Measurements from ENCODE around the gene BNIP5. TPM values are rescaled to one million over a fixed set of nuclear protein-coding genes. Genes with fewer than 3 reads are reported as not detected.
"Not testable (repeated sequence)": the region's sequence is repeated elsewhere in the genome, so short reads cannot be mapped to it uniquely, and the experiment has no call there.

Gene BNIP5
- total RNA-seq, 1 experiment from 2014 or later: not detected

GRCh38 chr6:36343109-36343680 lies 6.5 kb upstream of the BNIP5 start:
- DNase-seq (ENCODE audit: low read depth): no peak

GRCh38 chr6:36340618-36341454 lies 4.1 kb upstream of the BNIP5 start:
- DNase-seq (ENCODE audit: low read depth): peak; percentile 61

GRCh38 chr6:36340306-36340617 lies 3.6 kb upstream of the BNIP5 start:
- DNase-seq (ENCODE audit: low read depth): no peak

- no peak for DNase-seq (ENCODE audit: low read depth)
Measured at GRCh38 chr6:36339146-36339545, 2.5 kb upstream of the BNIP5 start.

GRCh38 chr6:36338223-36338622 lies 1.5 kb upstream of the BNIP5 start:
- DNase-seq (ENCODE audit: low read depth): not testable (repeated sequence)

- no peak for DNase-seq (ENCODE audit: low read depth)
Measured at GRCh38 chr6:36337814-36338213, 1.1 kb upstream of the BNIP5 start.

GRCh38 chr6:36336208-36336710 lies 429 bp downstream of the BNIP5 start:
- no peak for DNase-seq (ENCODE audit: low read depth)

GRCh38 chr6:36335465-36336207 lies 1.1 kb downstream of the BNIP5 start:
- no peak for DNase-seq (ENCODE audit: low read depth)

GRCh38 chr6:36334832-36335459 lies 1.7 kb downstream of the BNIP5 start:
- no peak for DNase-seq (ENCODE audit: low read depth)

GRCh38 chr6:36333931-36334725 lies 2.6 kb downstream of the BNIP5 start:
- no peak for DNase-seq (ENCODE audit: low read depth)

- DNase-seq (ENCODE audit: low read depth): no peak
Measured at GRCh38 chr6:36333171-36333895, 3.4 kb downstream of the BNIP5 start.

- no peak for DNase-seq (ENCODE audit: low read depth)
Measured at GRCh38 chr6:36331381-36331780, 5.3 kb downstream of the BNIP5 start.

- no peak for DNase-seq (ENCODE audit: low read depth)
Measured at GRCh38 chr6:36330366-36330765, 6.3 kb downstream of the BNIP5 start.

- no peak for DNase-seq (ENCODE audit: low read depth)
Measured at GRCh38 chr6:36329798-36330291, 6.8 kb downstream of the BNIP5 start.

GRCh38 chr6:36328600-36328999 lies 8.1 kb downstream of the BNIP5 start:
- no peak for DNase-seq (ENCODE audit: low read depth)

GRCh38 chr6:36327919-36328236 lies 8.8 kb downstream of the BNIP5 start:
- no peak for DNase-seq (ENCODE audit: low read depth)

GRCh38 chr6:36327226-36327918 lies 9.3 kb downstream of the BNIP5 start:
- no peak for DNase-seq (ENCODE audit: low read depth)

GRCh38 chr6:36326356-36326995 lies 10.2 kb downstream of the BNIP5 start:
- DNase-seq (ENCODE audit: low read depth): no peak

- no peak for DNase-seq (ENCODE audit: low read depth)
Measured at GRCh38 chr6:36324715-36325114, 12.0 kb downstream of the BNIP5 start.

GRCh38 chr6:36324191-36324590 lies 12.5 kb downstream of the BNIP5 start:
- DNase-seq (ENCODE audit: low read depth): no peak

Data from RPMI7951 (cell line).